HPDE6-E6E7 (cell line): ENCODE data around the gene TBC1D22A.
"Not testable (repeated sequence)": the region's sequence is repeated elsewhere in the genome, so short reads cannot be mapped to it uniquely, and the experiment has no call there.

Experiments
- DNase-seq: peaks from one replicate; pipeline ENCODE4 v3.0.0; 2011; ENCODE audit warnings: missing footprints; ENCODE audit errors: extremely low spot score

TBC1D22A gene

DNA sequence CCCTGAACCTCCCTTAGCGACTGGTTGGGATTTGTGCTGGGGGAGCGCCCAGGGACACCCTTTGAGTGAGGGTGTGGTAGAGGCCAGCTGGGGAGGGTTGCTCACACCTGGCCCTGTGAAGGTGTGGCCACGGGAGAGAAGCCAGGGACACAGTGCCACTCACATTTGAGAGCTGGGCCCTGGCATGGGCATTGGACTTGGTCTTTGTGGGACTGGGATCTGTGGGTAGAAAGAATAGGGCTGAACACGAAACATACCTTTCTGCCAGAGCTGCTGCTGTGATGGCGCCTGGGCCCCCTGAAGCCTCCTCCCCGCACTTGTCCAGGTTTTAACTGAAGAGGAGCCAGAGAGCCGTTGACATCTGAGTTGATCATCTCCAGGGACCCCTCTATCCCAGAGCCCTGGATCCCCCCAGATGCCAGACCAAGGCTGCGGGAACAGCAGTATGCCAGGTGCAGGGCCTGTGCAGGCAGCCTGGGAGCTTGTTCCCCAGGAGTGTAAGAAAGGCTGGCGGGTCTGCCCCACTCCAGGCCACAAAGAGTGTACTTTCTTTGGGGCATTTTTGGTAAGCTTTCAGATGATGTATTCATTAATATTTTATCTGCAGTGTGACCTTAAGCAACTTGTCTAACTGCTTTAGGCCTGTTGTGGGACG is 284.1 kb downstream of the TBC1D22A start:
- no peak for DNase-seq

GRCh38 chr22:47047321-47048122 is 285.1 kb downstream of the TBC1D22A start:
- no peak for DNase-seq

- no peak for DNase-seq
Measured at GRCh38 chr22:47048123-47049077, 285.9 kb downstream of the TBC1D22A start.

- no peak for DNase-seq
Measured at GRCh38 chr22:47049078-47049624, 286.7 kb downstream of the TBC1D22A start.

GRCh38 chr22:47049736-47050400 is 287.4 kb downstream of the TBC1D22A start:
- not testable (repeated sequence) for DNase-seq

DNA sequence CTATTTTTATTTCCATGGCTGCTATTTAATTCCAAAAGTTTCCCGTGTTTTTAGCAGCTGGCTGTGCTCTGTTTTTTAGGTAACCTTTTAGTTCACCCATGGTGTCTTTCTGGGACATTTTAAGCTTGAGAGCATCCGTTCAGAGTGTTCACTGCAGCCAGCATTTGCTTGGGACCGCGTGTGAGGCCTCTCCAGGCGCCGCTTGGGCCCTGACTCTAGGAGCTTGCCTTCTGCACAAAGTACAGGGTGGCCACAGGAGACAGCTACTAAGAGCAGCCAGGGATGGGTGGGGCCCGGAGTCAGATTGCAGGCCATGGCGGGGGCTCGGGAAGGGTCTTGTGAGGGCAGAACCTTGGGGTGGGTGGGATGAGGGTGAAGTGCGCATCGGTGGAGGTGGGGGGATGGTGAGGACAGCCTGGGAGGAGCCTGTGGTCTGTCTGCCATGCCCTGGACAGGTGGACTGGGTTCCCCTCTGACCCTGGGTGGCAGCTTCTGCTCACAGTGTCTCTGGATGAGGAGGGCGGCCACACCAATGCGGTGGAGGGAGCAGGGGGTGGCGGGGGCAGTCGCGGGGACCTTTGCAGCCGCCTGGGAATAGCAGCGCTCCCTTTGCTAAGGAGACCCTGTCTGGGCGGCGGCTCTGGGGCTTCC is 288.1 kb downstream of the TBC1D22A start:
- DNase-seq: no peak

GRCh38 chr22:47051441-47052071 is 289.1 kb downstream of the TBC1D22A start:
- no peak for DNase-seq

GRCh38 chr22:47052236-47053012 is 290.0 kb downstream of the TBC1D22A start:
- DNase-seq: no peak

DNA sequence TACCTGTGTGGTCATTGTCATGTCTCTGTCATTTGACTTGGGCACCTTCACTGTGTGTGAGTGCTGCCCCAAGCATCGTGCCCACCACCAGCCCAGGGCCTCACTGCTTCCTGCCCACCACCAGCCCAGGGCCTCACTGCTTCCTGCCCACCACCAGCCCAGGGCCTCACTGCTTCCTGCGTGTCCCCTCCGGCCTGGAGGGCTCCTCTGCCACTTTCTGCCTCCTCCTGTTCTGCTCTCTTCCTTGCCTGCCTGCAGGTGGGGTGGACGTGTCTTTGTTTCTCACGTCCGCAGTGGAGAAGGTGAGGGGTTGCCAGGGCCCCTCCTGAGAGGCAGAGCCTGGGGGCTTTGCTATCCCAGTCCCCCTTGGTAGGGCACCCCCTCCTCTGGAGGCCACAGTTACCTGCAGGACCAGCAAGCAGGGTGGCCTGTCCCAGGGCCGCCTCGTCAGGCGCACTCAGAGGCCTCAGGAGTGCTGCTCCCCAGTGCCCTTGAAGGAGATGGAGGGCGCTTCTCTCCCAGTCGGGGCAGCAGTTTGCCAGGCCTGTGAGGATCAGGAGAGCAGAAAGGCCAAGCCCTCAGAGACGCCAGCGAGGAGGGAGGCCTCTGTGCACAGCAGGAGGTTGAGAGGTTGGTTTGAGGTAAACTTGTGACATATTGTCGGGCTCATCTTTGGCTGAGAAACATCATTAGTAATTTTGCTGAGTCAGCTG is 290.7 kb downstream of the TBC1D22A start:
- DNase-seq: no peak

GRCh38 chr22:47053726-47054141 is 291.3 kb downstream of the TBC1D22A start:
- DNase-seq: no peak

GRCh38 chr22:47054231-47055072 is 292.0 kb downstream of the TBC1D22A start:
- no peak for DNase-seq

DNA sequence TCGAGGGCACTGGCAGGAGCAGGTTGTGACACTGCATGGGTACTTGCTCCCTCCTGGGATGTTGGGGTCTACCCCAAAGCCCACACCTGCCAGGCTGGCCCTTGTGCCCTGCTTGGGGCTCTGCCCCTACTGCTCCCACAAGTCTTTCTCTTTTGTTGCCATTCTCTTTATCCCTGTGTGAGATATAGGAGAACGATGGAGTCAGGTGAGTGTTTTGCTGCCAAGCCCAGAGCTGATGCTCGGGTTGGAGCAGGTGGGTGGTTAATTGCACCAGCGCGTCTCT is 292.6 kb downstream of the TBC1D22A start:
- no peak for DNase-seq

DNA sequence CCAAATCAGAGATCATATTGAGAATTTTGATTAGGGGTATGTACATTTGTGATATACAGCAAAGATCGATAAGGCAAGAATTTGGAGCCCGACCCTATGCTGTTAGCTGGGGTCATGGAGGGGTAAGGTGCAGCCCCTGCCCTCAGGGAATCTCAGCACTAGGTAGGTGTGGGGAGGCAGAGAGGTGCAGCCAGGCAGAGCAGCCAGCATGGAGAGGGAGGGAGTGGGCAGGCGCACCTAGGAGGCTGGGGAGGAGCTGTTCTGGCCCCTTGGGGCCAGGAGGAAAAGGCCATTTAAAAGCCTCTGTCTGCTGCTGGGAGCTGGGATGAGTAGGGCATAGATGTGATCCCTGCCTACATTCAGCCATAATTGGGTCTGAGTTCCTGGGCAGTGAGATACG is 293.0 kb downstream of the TBC1D22A start:
- no peak for DNase-seq

DNA sequence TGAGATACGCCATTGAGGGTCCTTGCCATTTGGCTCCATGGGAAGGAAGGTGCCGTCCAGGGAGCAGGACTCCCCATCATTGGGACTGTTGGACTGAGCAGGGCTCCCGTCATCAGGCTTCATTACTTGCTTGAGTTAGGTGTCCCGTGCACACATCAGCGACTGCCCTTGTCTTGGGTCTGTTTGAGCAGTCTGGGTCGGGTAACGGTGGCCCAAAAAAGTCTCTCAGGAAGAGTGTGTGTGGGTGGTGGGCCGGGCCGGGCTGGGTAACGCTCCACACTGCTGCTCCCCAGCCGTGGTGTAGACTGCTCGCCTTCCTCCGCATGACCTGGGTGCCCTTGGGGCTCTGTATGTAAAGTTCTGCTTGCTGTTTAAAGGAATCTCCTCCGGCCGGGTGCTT is 293.5 kb downstream of the TBC1D22A start:
- no peak for DNase-seq

- no peak for DNase-seq
Measured at GRCh38 chr22:47056361-47056760, 293.9 kb downstream of the TBC1D22A start.

DNA sequence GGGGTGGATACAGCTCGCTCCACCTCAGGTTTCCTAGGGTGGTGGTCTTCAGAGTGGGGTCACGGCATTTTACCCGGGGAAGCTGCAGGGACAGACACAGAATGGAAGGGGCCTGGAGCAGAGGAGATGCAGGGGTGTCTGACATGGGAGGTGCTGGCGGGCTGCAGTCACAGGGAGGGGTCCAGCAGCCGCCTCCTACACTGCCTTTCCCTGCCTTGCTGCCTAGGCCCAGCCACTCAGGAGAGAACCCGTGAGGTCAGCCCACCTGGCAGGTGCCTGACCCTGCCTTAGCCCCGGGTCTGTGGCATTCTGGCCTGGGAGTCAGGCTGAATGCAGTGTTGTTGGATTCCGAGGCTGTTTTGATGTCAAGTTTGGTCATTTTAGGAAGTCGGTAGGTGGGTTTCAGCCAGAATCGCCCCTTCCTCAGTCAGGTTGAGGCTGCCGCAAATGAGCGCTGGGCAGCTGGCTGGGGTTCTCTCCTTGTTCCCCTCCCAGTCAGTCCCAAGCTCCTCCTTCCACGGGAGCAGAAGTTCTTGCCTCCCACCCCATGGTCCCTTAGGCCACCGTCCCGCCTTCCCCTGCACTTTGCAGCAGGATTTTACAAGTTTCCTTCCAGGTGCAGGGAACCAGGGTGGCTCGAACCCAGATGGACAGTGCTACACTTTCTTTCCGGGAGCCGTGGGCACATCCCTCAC is 294.5 kb downstream of the TBC1D22A start:
- no peak for DNase-seq

- DNase-seq: no peak
Measured at GRCh38 chr22:47057916-47058585, 295.6 kb downstream of the TBC1D22A start.
